Measurements from ENCODE around the gene SOX13.
"Not testable (repeated sequence)": the region's sequence is repeated elsewhere in the genome, so short reads cannot be mapped to it uniquely, and the experiment has no call there.

Gene SOX13

GRCh38 chr1:204085876-204086275 is 13.0 kb downstream of the SOX13 start:
- no peaks in the 10 kb centered on the region for H3K9me3 ChIP-seq (ENCODE audit: control insufficient read depth in 2 of 2, low read length in 2 of 2)
- no peak overlapping the region for H3K4me3 ChIP-seq (ENCODE audit: low read length in 2 of 2)
- H3K36me3 ChIP-seq (ENCODE audit: control insufficient read depth in 2 of 2, insufficient read depth in 2 of 2, low read length in 2 of 2) = no peaks in the 10 kb centered on the region
- H3K27ac ChIP-seq (ENCODE audit: low read depth in 2 of 2, low read length in 2 of 2) = no peak overlapping the region
- H3K9ac ChIP-seq (ENCODE audit: low read depth in 1 of 2, low read length in 2 of 2) = no peak overlapping the region
- H3K4me1 ChIP-seq (ENCODE audit: control insufficient read depth in 2 of 2, insufficient read depth in 2 of 2, low read length in 2 of 2) = peaks cover 36 to 44% of the 10 kb centered on the region in 2 donors
- no peaks in the 10 kb centered on the region for H3K27me3 ChIP-seq (ENCODE audit: control insufficient read depth in 2 of 2, insufficient read depth in 2 of 2, low read length in 2 of 2)

- Histone ChIP-seq H3K9me3 (ENCODE audit: control insufficient read depth in 2 of 2, low read length in 2 of 2) (no peaks in the 10 kb centered on the region), H3K27me3 (ENCODE audit: control insufficient read depth in 2 of 2, insufficient read depth in 2 of 2, low read length in 2 of 2) (no peaks in the 10 kb centered on the region), H3K27ac (ENCODE audit: low read depth in 2 of 2, low read length in 2 of 2) (peak overlapping the region; percentile 75 to 88), H3K9ac (ENCODE audit: low read depth in 1 of 2, low read length in 2 of 2) (no peak overlapping the region), H3K4me3 (ENCODE audit: low read length in 2 of 2) (no peak overlapping the region), H3K4me1 (ENCODE audit: control insufficient read depth in 2 of 2, insufficient read depth in 2 of 2, low read length in 2 of 2) (peaks cover 38 to 48% of the 10 kb centered on the region in 2 donors), H3K36me3 (ENCODE audit: control insufficient read depth in 2 of 2, insufficient read depth in 2 of 2, low read length in 2 of 2) (no peaks in the 10 kb centered on the region)
Measured at GRCh38 chr1:204087181-204087892, 14.4 kb downstream of the SOX13 start.

- no peaks in the 10 kb centered on the region for H3K27me3 ChIP-seq (ENCODE audit: control insufficient read depth in 2 of 2, insufficient read depth in 2 of 2, low read length in 2 of 2)
- H3K27ac ChIP-seq (ENCODE audit: low read depth in 2 of 2, low read length in 2 of 2) = peak overlapping the region; percentile 75 to 88
- no peaks in the 10 kb centered on the region for H3K36me3 ChIP-seq (ENCODE audit: control insufficient read depth in 2 of 2, insufficient read depth in 2 of 2, low read length in 2 of 2)
- H3K9me3 ChIP-seq (ENCODE audit: control insufficient read depth in 2 of 2, low read length in 2 of 2) = no peaks in the 10 kb centered on the region
- H3K4me1 ChIP-seq (ENCODE audit: control insufficient read depth in 2 of 2, insufficient read depth in 2 of 2, low read length in 2 of 2) = peaks cover 45 to 55% of the 10 kb centered on the region in 2 donors
- peak overlapping the region in 1 of 2 donors; percentile 29 for H3K9ac ChIP-seq (ENCODE audit: low read depth in 1 of 2, low read length in 2 of 2)
- H3K4me3 ChIP-seq (ENCODE audit: low read length in 2 of 2) = peak overlapping the region in 1 of 2 donors; percentile 41
Measured at GRCh38 chr1:204087893-204088528, 15.1 kb downstream of the SOX13 start.

DNA sequence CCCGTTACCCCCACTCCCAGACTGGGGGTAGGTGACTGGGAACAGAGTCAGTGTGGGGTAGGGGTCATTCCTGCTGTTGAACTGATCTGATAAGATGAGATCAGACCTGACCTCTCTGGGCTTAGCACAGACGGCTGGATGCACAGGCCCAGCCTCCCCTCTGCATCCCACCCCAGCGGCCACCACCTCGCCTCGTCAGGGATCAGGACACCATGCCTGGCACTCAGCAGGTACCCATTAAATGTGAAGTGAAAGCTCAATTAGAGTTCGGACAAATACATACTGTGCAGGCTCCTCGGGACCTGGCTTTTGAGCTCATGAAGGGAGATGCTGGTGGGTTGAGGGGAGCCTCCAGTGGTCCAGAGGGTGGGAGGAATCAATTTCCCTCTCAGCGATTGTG is 15.7 kb downstream of the SOX13 start:
- no peaks in the 10 kb centered on the region for H3K27me3 ChIP-seq (ENCODE audit: control insufficient read depth in 2 of 2, insufficient read depth in 2 of 2, low read length in 2 of 2)
- H3K4me3 ChIP-seq (ENCODE audit: low read length in 2 of 2) = peak overlapping the region in 1 of 2 donors; percentile 41
- H3K36me3 ChIP-seq (ENCODE audit: control insufficient read depth in 2 of 2, insufficient read depth in 2 of 2, low read length in 2 of 2) = no peaks in the 10 kb centered on the region
- H3K9ac ChIP-seq (ENCODE audit: low read depth in 1 of 2, low read length in 2 of 2) = peak overlapping the region; percentile 41 to 51
- H3K9me3 ChIP-seq (ENCODE audit: control insufficient read depth in 2 of 2, low read length in 2 of 2) = no peaks in the 10 kb centered on the region
- peak overlapping the region; percentile 75 to 88 for H3K27ac ChIP-seq (ENCODE audit: low read depth in 2 of 2, low read length in 2 of 2)
- peaks cover 49 to 55% of the 10 kb centered on the region in 2 donors for H3K4me1 ChIP-seq (ENCODE audit: control insufficient read depth in 2 of 2, insufficient read depth in 2 of 2, low read length in 2 of 2)

- Histone ChIP-seq H3K36me3 (ENCODE audit: control insufficient read depth in 2 of 2, insufficient read depth in 2 of 2, low read length in 2 of 2) (no peaks in the 10 kb centered on the region), H3K9me3 (ENCODE audit: control insufficient read depth in 2 of 2, low read length in 2 of 2) (no peaks in the 10 kb centered on the region), H3K27me3 (ENCODE audit: control insufficient read depth in 2 of 2, insufficient read depth in 2 of 2, low read length in 2 of 2) (no peaks in the 10 kb centered on the region), H3K4me1 (ENCODE audit: control insufficient read depth in 2 of 2, insufficient read depth in 2 of 2, low read length in 2 of 2) (peaks cover 48 to 54% of the 10 kb centered on the region in 2 donors), H3K9ac (ENCODE audit: low read depth in 1 of 2, low read length in 2 of 2) (peak overlapping the region; percentile 41 to 51), H3K4me3 (ENCODE audit: low read length in 2 of 2) (peak overlapping the region in 1 of 2 donors; percentile 41), H3K27ac (ENCODE audit: low read depth in 2 of 2, low read length in 2 of 2) (peak overlapping the region; percentile 75 to 88)
Measured at GRCh38 chr1:204089044-204089751, 16.3 kb downstream of the SOX13 start.

DNA sequence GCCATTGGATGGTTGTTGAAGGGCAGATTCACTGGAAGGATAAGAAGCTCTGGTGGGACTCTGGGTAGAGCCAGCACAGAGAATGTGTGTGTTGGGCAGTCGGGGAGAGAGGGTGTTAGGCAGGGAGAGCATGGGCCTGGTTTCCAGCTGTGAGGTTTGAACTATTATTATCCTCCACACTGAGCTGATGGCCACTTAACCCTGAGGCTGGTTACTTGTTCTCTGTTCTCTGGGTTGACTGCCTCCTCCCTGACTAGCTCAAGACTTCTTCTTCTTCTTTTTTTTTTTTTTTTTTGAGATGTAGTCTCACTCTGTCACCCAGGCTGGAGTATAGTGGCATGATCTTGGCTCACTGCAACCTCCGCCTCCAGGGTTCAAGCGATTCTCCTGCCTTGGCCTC is 17.2 kb downstream of the SOX13 start:
- not testable (repeated sequence) for H3K4me3 ChIP-seq (ENCODE audit: low read length in 2 of 2); H3K9me3 ChIP-seq (ENCODE audit: control insufficient read depth in 2 of 2, low read length in 2 of 2); H3K27me3 ChIP-seq (ENCODE audit: control insufficient read depth in 2 of 2, insufficient read depth in 2 of 2, low read length in 2 of 2); H3K36me3 ChIP-seq (ENCODE audit: control insufficient read depth in 2 of 2, insufficient read depth in 2 of 2, low read length in 2 of 2)
- Histone ChIP-seq H3K4me1 (ENCODE audit: control insufficient read depth in 2 of 2, insufficient read depth in 2 of 2, low read length in 2 of 2) (peaks cover 43 to 53% of the 10 kb centered on the region in 2 donors), H3K9ac (ENCODE audit: low read depth in 1 of 2, low read length in 2 of 2) (peak overlapping the region in 1 of 2 donors; percentile 51), H3K27ac (ENCODE audit: low read depth in 2 of 2, low read length in 2 of 2) (peak overlapping the region; percentile 75 to 88)

DNA sequence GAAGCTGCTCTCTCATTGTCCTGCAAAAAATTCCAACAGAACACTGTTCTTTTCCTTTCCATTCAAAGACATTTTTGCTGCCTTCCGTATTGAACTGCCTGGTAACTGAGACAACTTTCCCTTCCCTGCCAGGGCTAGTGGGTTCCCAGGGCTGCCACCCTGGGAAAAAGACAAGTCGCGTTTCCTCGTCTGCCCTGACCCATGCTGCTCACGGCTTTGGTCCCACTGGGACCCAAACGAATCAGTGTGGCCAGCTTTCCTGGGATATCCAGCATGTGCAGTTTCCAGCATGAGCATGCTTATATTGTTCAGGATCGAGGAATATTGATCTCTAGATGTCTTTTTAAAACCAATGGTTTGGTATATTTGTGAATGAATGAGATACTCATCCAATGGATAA is 18.2 kb downstream of the SOX13 start:
- Histone ChIP-seq H3K4me1 (ENCODE audit: control insufficient read depth in 2 of 2, insufficient read depth in 2 of 2, low read length in 2 of 2) (peaks cover 43 to 53% of the 10 kb centered on the region in 2 donors), H3K27me3 (ENCODE audit: control insufficient read depth in 2 of 2, insufficient read depth in 2 of 2, low read length in 2 of 2) (no peaks in the 10 kb centered on the region), H3K4me3 (ENCODE audit: low read length in 2 of 2) (no peak overlapping the region), H3K9me3 (ENCODE audit: control insufficient read depth in 2 of 2, low read length in 2 of 2) (no peaks in the 10 kb centered on the region), H3K27ac (ENCODE audit: low read depth in 2 of 2, low read length in 2 of 2) (peak overlapping the region in 1 of 2 donors; percentile 16), H3K9ac (ENCODE audit: low read depth in 1 of 2, low read length in 2 of 2) (no peak overlapping the region), H3K36me3 (ENCODE audit: control insufficient read depth in 2 of 2, insufficient read depth in 2 of 2, low read length in 2 of 2) (no peaks in the 10 kb centered on the region)

DNA sequence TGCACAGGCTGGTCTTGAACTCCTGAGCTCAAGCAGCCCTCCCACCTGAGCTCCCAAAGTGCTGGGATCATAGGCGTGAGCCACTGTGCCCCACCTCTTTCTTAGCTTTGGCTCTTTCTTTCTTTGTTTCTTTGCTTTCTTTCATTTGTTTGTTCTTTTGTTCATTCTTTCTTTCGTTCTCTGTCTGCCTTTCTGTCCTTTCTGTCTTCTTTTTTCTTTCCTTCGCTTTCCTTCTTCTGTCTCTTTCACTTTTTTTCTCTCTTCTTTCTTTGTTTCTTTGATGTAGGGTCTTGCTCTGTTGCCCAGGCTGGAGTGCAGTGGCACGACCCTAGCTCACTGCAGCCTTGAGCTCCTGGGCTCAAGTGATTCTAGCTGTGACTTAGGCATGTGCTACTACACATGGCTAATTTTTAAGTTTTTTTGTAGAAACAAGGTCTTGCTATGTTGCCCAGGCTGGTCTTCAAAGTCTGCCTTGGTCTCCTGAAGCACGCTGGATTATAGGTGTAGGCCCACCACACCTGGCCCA is 18.9 kb downstream of the SOX13 start:
- H3K4me1 ChIP-seq (ENCODE audit: control insufficient read depth in 2 of 2, insufficient read depth in 2 of 2, low read length in 2 of 2) = peaks cover 43 to 53% of the 10 kb centered on the region in 2 donors
- H3K4me3 ChIP-seq (ENCODE audit: low read length in 2 of 2) = no peak overlapping the region
- no peaks in the 10 kb centered on the region for H3K36me3 ChIP-seq (ENCODE audit: control insufficient read depth in 2 of 2, insufficient read depth in 2 of 2, low read length in 2 of 2)
- H3K27ac ChIP-seq (ENCODE audit: low read depth in 2 of 2, low read length in 2 of 2) = peak overlapping the region in 1 of 2 donors; percentile 89
- H3K9ac ChIP-seq (ENCODE audit: low read depth in 1 of 2, low read length in 2 of 2) = no peak overlapping the region
- no peaks in the 10 kb centered on the region for H3K9me3 ChIP-seq (ENCODE audit: control insufficient read depth in 2 of 2, low read length in 2 of 2)
- H3K27me3 ChIP-seq (ENCODE audit: control insufficient read depth in 2 of 2, insufficient read depth in 2 of 2, low read length in 2 of 2) = no peaks in the 10 kb centered on the region

- no peaks in the 10 kb centered on the region for H3K36me3 ChIP-seq (ENCODE audit: control insufficient read depth in 2 of 2, insufficient read depth in 2 of 2, low read length in 2 of 2)
- no peaks in the 10 kb centered on the region for H3K27me3 ChIP-seq (ENCODE audit: control insufficient read depth in 2 of 2, insufficient read depth in 2 of 2, low read length in 2 of 2)
- no peaks in the 10 kb centered on the region for H3K9me3 ChIP-seq (ENCODE audit: control insufficient read depth in 2 of 2, low read length in 2 of 2)
- H3K4me3 ChIP-seq (ENCODE audit: low read length in 2 of 2) = peak overlapping the region; percentile 19 to 38
- peaks cover 40 to 46% of the 10 kb centered on the region in 2 donors for H3K4me1 ChIP-seq (ENCODE audit: control insufficient read depth in 2 of 2, insufficient read depth in 2 of 2, low read length in 2 of 2)
- peak overlapping the region; percentile 89 to 94 for H3K27ac ChIP-seq (ENCODE audit: low read depth in 2 of 2, low read length in 2 of 2)
- peak overlapping the region; percentile 44 to 62 for H3K9ac ChIP-seq (ENCODE audit: low read depth in 1 of 2, low read length in 2 of 2)
Measured at GRCh38 chr1:204092632-204093420, 19.9 kb downstream of the SOX13 start.

All from mucosa of rectum (tissue), 2 donors.